Neuronal stem cell (in vitro differentiated cells): ENCODE data around the gene ZNF841.
"Not testable (repeated sequence)": the region's sequence is repeated elsewhere in the genome, so short reads cannot be mapped to it uniquely, and the experiment has no call there.

Experiments used
- DNase-seq: peaks from one replicate; pipeline ENCODE4 v3.0.0-alpha.2; 2013; ENCODE audit warnings: low spot score
- H2AFZ ChIP-seq: one replicate; pipeline ENCODE4 v1.6.1; 2013; ENCODE audit warnings: mild to moderate bottlenecking, low read length, inconsistent platforms
- H2AK5ac ChIP-seq: 2 replicates; pipeline ENCODE4 v1.6.1; 2013; ENCODE audit warnings: low read depth, mild to moderate bottlenecking, inconsistent platforms, low read length, moderate library complexity, mixed read lengths
- H2BK120ac ChIP-seq: 2 replicates; pipeline ENCODE4 v1.6.1; 2013; ENCODE audit warnings: low read depth, mild to moderate bottlenecking, inconsistent platforms, low read length, moderate library complexity, mixed read lengths
- H2BK12ac ChIP-seq: one replicate; pipeline ENCODE4 v1.6.1; 2013; ENCODE audit warnings: low read length, inconsistent platforms
- H2BK15ac ChIP-seq: 2 replicates; pipeline ENCODE4 v1.6.1; 2013; ENCODE audit warnings: mild to moderate bottlenecking, low read length, inconsistent platforms, mixed read lengths
- H2BK5ac ChIP-seq: one replicate; pipeline ENCODE4 v1.6.1; 2013; ENCODE audit warnings: inconsistent platforms, mild to moderate bottlenecking, low read length, moderate library complexity
- H3K14ac ChIP-seq: one replicate; pipeline ENCODE4 v1.6.1; 2013; ENCODE audit warnings: low read length, inconsistent platforms
- H3K18ac ChIP-seq: 2 replicates; pipeline ENCODE4 v1.6.1; 2013; ENCODE audit warnings: low read length, inconsistent platforms
- H3K23ac ChIP-seq: 2 replicates; pipeline ENCODE4 v1.6.1; 2013; ENCODE audit warnings: low read depth, mild to moderate bottlenecking, mixed read lengths, low read length, inconsistent platforms; ENCODE audit not compliant: poor library complexity
- H3K27ac ChIP-seq: replicated peaks from 3 replicates; pipeline ENCODE4 v1.5.1; 2013; ENCODE audit warnings: low read length, inconsistent platforms
- H3K27me3 ChIP-seq, 3 experiments: 2 replicates each; pipeline ENCODE4 v1.6.1; 2013; ENCODE audit warnings: low read length in 3 of 3, mild to moderate bottlenecking in 2 of 3, inconsistent platforms in 1 of 3, low read depth in 1 of 3, mixed read lengths in 1 of 3, moderate library complexity in 1 of 3; ENCODE audit not compliant: control insufficient read depth in 3 of 3, insufficient read depth in 3 of 3
- H3K36me3 ChIP-seq, 2 donors: replicated peaks in 1 of 2; 2 replicates each; pipeline ENCODE4 v1.6.1; 2013; ENCODE audit warnings: low read length in 2 of 2; ENCODE audit not compliant: control insufficient read depth in 2 of 2, insufficient read depth in 2 of 2
- H3K4ac ChIP-seq: 2 replicates; pipeline ENCODE4 v1.6.1; 2013; ENCODE audit warnings: inconsistent platforms, mild to moderate bottlenecking, low read length, moderate library complexity
- H3K4me1 ChIP-seq, 2 donors: 1 replicate in 1 of 2; 2 replicates in 1 of 2; pipeline ENCODE4 v1.6.1; 2013; ENCODE audit warnings: low read length in 2 of 2, low read depth in 1 of 2; ENCODE audit not compliant: control insufficient read depth in 2 of 2, insufficient read depth in 1 of 2
- H3K4me2 ChIP-seq: one replicate; pipeline ENCODE4 v1.6.1; 2013; ENCODE audit warnings: mild to moderate bottlenecking, low read length, inconsistent platforms; ENCODE audit not compliant: insufficient read depth, poor library complexity, severe bottlenecking
- H3K4me3 ChIP-seq, 2 donors: 2 replicates each; pipeline ENCODE4 v1.5.1; 2013; ENCODE audit warnings: low read length in 2 of 2, mild to moderate bottlenecking in 2 of 2, inconsistent platforms in 1 of 2, moderate library complexity in 1 of 2
- H3K79me1 ChIP-seq: one replicate; pipeline ENCODE4 v1.6.1; 2013; ENCODE audit warnings: low read depth, mild to moderate bottlenecking, inconsistent platforms, low read length, moderate library complexity
- H3K9ac ChIP-seq: one replicate; pipeline ENCODE4 v1.6.1; 2013; ENCODE audit warnings: mild to moderate bottlenecking, low read depth, low read length, inconsistent platforms; ENCODE audit not compliant: poor library complexity
- H3K9me3 ChIP-seq, 2 donors: replicated peaks in 1 of 2; 2 replicates each; pipeline versions ENCODE3 to v1.6.1; 2013; ENCODE audit warnings: low read length in 2 of 2, mild to moderate bottlenecking in 2 of 2, inconsistent platforms in 1 of 2, low read depth in 1 of 2, mixed read lengths in 1 of 2, moderate library complexity in 1 of 2; ENCODE audit not compliant: control insufficient read depth in 2 of 2, insufficient read depth in 1 of 2
- H4K8ac ChIP-seq: one replicate; pipeline ENCODE4 v1.6.1; 2013; ENCODE audit warnings: low read depth, mild to moderate bottlenecking, inconsistent platforms, low read length, moderate library complexity
- H4K91ac ChIP-seq: one replicate; pipeline ENCODE4 v1.6.1; 2013; ENCODE audit warnings: low read length, low read depth, mild to moderate bottlenecking, inconsistent platforms; ENCODE audit not compliant: poor library complexity
- WGBS, 2 donors: extraction: QIAGEN DNeasy Blood & Tissue Kit; methylation state at CpG; one replicate each; pipeline ENCODE4 v1.1.7; 2013; ENCODE audit warnings: missing lambda C conversion rate in 2 of 2, mixed read lengths in 1 of 2; ENCODE audit not compliant: insufficient read length in 2 of 2, insufficient replicate concordance in 1 of 2; ENCODE audit errors: extremely low coverage in 2 of 2; 5-methylcytosine and 5-hydroxymethylcytosine counted together

The ZNF841 gene

GRCh38 chr19:52069653-52070052, 25.9 kb downstream of the ZNF841 start:
- Histone ChIP-seq H3K14ac (no peak overlapping the region), H3K27ac (no peak overlapping the region), H3K23ac (no peak overlapping the region), H4K91ac (no peak overlapping the region), H2BK120ac (no peak overlapping the region), H2AK5ac (no peak overlapping the region), H3K79me1 (no peaks in the 10 kb centered on the region), H3K4me2 (no peak overlapping the region), H3K36me3 (peaks cover 24 to 97% of the 10 kb centered on the region in 2 donors), H4K8ac (no peak overlapping the region), H3K4me3 (no peak overlapping the region), H2BK12ac (no peak overlapping the region), H2AFZ (no peak overlapping the region), H2BK5ac (no peak overlapping the region), H3K18ac (no peak overlapping the region), H2BK15ac (no peak overlapping the region), H3K9me3 (peaks cover 37 to 95% of the 10 kb centered on the region in 2 donors), H3K9ac (no peak overlapping the region), H3K27me3 (no peaks in the 10 kb centered on the region), H3K4ac (no peak overlapping the region), H3K4me1 (no peaks in the 10 kb centered on the region)
- DNase-seq, result no peak
- WGBS, 2 donors, result no CpG with 5 or more reads among the region's 2 CpGs

- Histone ChIP-seq H3K9ac (no peak overlapping the region), H3K14ac (no peak overlapping the region), H3K4me1 (no peaks in the 10 kb centered on the region), H2BK120ac (no peak overlapping the region), H3K4ac (no peak overlapping the region), H2AFZ (no peak overlapping the region), H3K9me3 (peaks cover 45 to 90% of the 10 kb centered on the region in 2 donors), H3K79me1 (no peaks in the 10 kb centered on the region), H2BK15ac (no peak overlapping the region), H3K27ac (no peak overlapping the region), H2AK5ac (no peak overlapping the region), H3K23ac (no peak overlapping the region), H2BK5ac (no peak overlapping the region), H3K27me3 (no peaks in the 10 kb centered on the region), H3K36me3 (peaks cover 26 to 88% of the 10 kb centered on the region in 2 donors), H3K18ac (no peak overlapping the region), H2BK12ac (no peak overlapping the region), H4K8ac (no peak overlapping the region), H3K4me2 (no peak overlapping the region), H3K4me3 (no peak overlapping the region), H4K91ac (no peak overlapping the region)
- no CpG with 5 or more reads among the region's 6 CpGs for WGBS, 2 donors
- DNase-seq, result no peak
Measured at GRCh38 chr19:52066258-52066863, 29.2 kb downstream of the ZNF841 start.

DNA sequence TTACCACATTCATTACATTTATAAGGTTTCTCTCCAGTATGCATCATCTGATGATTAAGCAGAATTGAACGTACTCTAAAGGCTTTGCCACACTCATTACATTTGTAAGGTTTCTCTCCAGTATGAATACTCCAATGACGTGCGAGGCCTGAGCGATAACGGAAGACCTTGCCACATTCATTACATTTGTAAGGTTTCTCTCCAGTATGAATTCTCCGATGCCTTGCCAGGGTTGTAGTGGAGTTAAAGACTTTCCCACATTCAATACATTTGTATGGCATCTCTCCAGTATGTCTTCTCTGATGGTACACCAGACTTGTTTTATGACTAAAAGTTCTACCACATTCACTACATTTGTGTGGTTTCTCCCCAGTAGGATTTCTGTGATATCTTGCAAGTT, 30.2 kb downstream of the ZNF841 start:
- peaks cover 23 to 78% of the 10 kb centered on the region in 2 donors for H3K36me3 ChIP-seq
- H2BK120ac ChIP-seq, result no peak overlapping the region
- H3K9me3 ChIP-seq, result peaks cover 43 to 88% of the 10 kb centered on the region in 2 donors
- H3K4me3 ChIP-seq, result no peak overlapping the region
- H2BK15ac ChIP-seq, result no peak overlapping the region
- no peaks in the 10 kb centered on the region for H3K4me1 ChIP-seq
- no peak overlapping the region for H2BK5ac ChIP-seq
- H4K8ac ChIP-seq, result no peak overlapping the region
- no peak overlapping the region for H3K27ac ChIP-seq
- H3K9ac ChIP-seq, result no peak overlapping the region
- H2AK5ac ChIP-seq, result no peak overlapping the region
- H3K23ac ChIP-seq, result no peak overlapping the region
- DNase-seq, result no peak
- no peak overlapping the region for H3K4me2 ChIP-seq
- no peak overlapping the region for H4K91ac ChIP-seq
- H3K18ac ChIP-seq, result no peak overlapping the region
- no peaks in the 10 kb centered on the region for H3K27me3 ChIP-seq
- H2AFZ ChIP-seq, result no peak overlapping the region
- no peak overlapping the region for H3K14ac ChIP-seq
- no peak overlapping the region for H2BK12ac ChIP-seq
- no peaks in the 10 kb centered on the region for H3K79me1 ChIP-seq
- WGBS, 2 donors, result no CpG with 5 or more reads among the region's 6 CpGs
- no peak overlapping the region for H3K4ac ChIP-seq

DNA sequence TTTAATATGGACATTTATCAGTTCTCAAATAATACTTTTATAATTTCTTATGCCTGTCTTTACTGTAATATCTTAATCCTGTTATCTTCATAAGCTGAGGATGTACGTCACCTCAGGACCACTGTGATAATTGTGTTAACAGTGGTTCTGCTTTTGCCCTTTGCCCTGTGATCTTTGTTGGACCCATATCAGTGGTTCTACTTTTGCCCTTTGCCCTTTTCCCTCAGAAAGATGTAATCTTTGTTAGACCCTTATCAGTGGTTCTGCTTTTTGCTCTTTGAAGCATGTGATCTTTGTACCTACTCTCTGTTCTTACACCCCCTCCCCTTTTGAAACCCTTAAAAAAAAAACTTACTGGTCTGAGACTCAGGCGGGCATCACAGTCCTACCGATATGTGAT, 39.1 kb downstream of the ZNF841 start:
- not testable (repeated sequence) for H3K14ac ChIP-seq, H3K23ac ChIP-seq, H3K4me3 ChIP-seq, H3K18ac ChIP-seq, H3K36me3 ChIP-seq, H2AFZ ChIP-seq, H3K4me2 ChIP-seq, H2BK120ac ChIP-seq, DNase-seq, H2AK5ac ChIP-seq, H3K27ac ChIP-seq, H2BK15ac ChIP-seq, H4K8ac ChIP-seq, H2BK12ac ChIP-seq, H3K79me1 ChIP-seq, H3K4me1 ChIP-seq, H2BK5ac ChIP-seq, H3K9ac ChIP-seq, H3K27me3 ChIP-seq, H4K91ac ChIP-seq, H3K4ac ChIP-seq
- no CpG with 5 or more reads among the region's 3 CpGs for WGBS, 2 donors
- H3K9me3 ChIP-seq, result peaks cover 8 to 35% of the 10 kb centered on the region in 2 donors
